ENCODE data around the gene MARCHF2.

GRCh38 chr19:8396563-8397203, 16.4 kb upstream of the MARCHF2 start:
- TF ChIP-seq CTCF (IDR thresholded peaks at IDR 0.05) (peak; percentile 48 to 57 (median 53)), POLR2A (IDR thresholded peaks at IDR 0.05) (no peak)
